Mesenchymal stem cell (in vitro differentiated cells and primary cell): Measurements from ENCODE around the gene CDH4.
"Not testable (repeated sequence)": the region's sequence is repeated elsewhere in the genome, so short reads cannot be mapped to it uniquely, and the experiment has no call there.

ENCODE experiments used
- DNase-seq: peaks from one replicate; pipeline ENCODE4 v3.0.0-alpha.2; 2013
- H2AFZ ChIP-seq: one replicate; pipeline ENCODE4 v1.6.1; 2013; ENCODE audit warnings: low read depth, mild to moderate bottlenecking, control low read depth, inconsistent platforms, low read length, moderate library complexity
- H2AK5ac ChIP-seq: 2 replicates; pipeline ENCODE4 v1.6.1; 2013; ENCODE audit warnings: low read length, moderate library complexity, mild to moderate bottlenecking, inconsistent platforms; ENCODE audit not compliant: severe bottlenecking
- H2BK120ac ChIP-seq: one replicate; pipeline ENCODE4 v1.6.1; 2013; ENCODE audit warnings: low read depth, mild to moderate bottlenecking, inconsistent platforms, low read length, moderate library complexity
- H2BK12ac ChIP-seq, 2 experiments: one replicate each; pipeline ENCODE4 v1.6.1; 2013; ENCODE audit warnings: inconsistent platforms in 2 of 2, low read length in 2 of 2, mild to moderate bottlenecking in 2 of 2, moderate library complexity in 2 of 2, control low read depth in 1 of 2
- H2BK15ac ChIP-seq: one replicate; pipeline ENCODE4 v1.6.1; 2013; ENCODE audit warnings: mild to moderate bottlenecking, low read depth, inconsistent platforms; ENCODE audit not compliant: poor library complexity, severe bottlenecking
- H2BK5ac ChIP-seq: 2 replicates; pipeline ENCODE4 v1.6.1; 2013; ENCODE audit warnings: low read depth, mild to moderate bottlenecking, low read length, control low read depth, inconsistent platforms; ENCODE audit not compliant: poor library complexity, severe bottlenecking
- H3K14ac ChIP-seq, 2 experiments: one replicate each; pipeline ENCODE4 v1.6.1; 2013; ENCODE audit warnings: inconsistent platforms in 2 of 2, low read length in 2 of 2, control low read depth in 1 of 2, mild to moderate bottlenecking in 1 of 2, moderate library complexity in 1 of 2
- H3K18ac ChIP-seq, 2 experiments: one replicate each; pipeline ENCODE4 v1.6.1; 2013; ENCODE audit warnings: inconsistent platforms in 2 of 2, low read length in 2 of 2, control low read depth in 1 of 2, low read depth in 1 of 2, mild to moderate bottlenecking in 1 of 2
- H3K23ac ChIP-seq, 2 experiments: one replicate each; pipeline ENCODE4 v1.6.1; 2013; ENCODE audit warnings: inconsistent platforms in 2 of 2, low read length in 2 of 2, mild to moderate bottlenecking in 2 of 2, moderate library complexity in 2 of 2, control low read depth in 1 of 2
- H3K27ac ChIP-seq: 2 replicates; pipeline ENCODE4 v1.5.1; 2013; ENCODE audit warnings: mild to moderate bottlenecking, moderate library complexity, low read length, control low read depth, inconsistent platforms; ENCODE audit not compliant: poor library complexity, severe bottlenecking
- H3K27me3 ChIP-seq, 2 experiments: 2 replicates each; pipeline versions ENCODE4 v1.6.1 to v1.7.0; 2013; ENCODE audit warnings: low read length in 2 of 2, mild to moderate bottlenecking in 2 of 2, moderate library complexity in 2 of 2, control low read depth in 1 of 2, inconsistent platforms in 1 of 2; ENCODE audit not compliant: control insufficient read depth in 1 of 2, insufficient read depth in 1 of 2
- H3K36me3 ChIP-seq, 2 experiments: 2 replicates each; pipeline versions ENCODE4 v1.6.1 to v1.7.0; 2013; ENCODE audit warnings: low read length in 2 of 2, control low read depth in 1 of 2, inconsistent platforms in 1 of 2, low read depth in 1 of 2, mild to moderate bottlenecking in 1 of 2; ENCODE audit not compliant: insufficient read depth in 2 of 2, control insufficient read depth in 1 of 2
- H3K4ac ChIP-seq, 2 experiments: one replicate each; pipeline ENCODE4 v1.6.1; 2013; ENCODE audit warnings: inconsistent platforms in 2 of 2, low read length in 2 of 2, mild to moderate bottlenecking in 2 of 2, moderate library complexity in 2 of 2, control low read depth in 1 of 2, low read depth in 1 of 2
- H3K4me1 ChIP-seq: 2 replicates; pipeline ENCODE4 v1.6.1; 2013; ENCODE audit warnings: low read depth, low read length, control low read depth; ENCODE audit not compliant: control insufficient read depth, insufficient read depth
- H3K4me2 ChIP-seq: 2 replicates; pipeline ENCODE4 v1.6.1; 2013; ENCODE audit warnings: low read length, mild to moderate bottlenecking, inconsistent platforms; ENCODE audit not compliant: poor library complexity, severe bottlenecking
- H3K4me3 ChIP-seq, 2 experiments: 2 replicates each; pipeline versions ENCODE4 v1.5.1 to v1.7.0; 2013; ENCODE audit warnings: low read length in 2 of 2, mild to moderate bottlenecking in 2 of 2, control low read depth in 1 of 2, low read depth in 1 of 2; ENCODE audit not compliant: insufficient read depth in 1 of 2
- H3K79me1 ChIP-seq: replicated peaks from 2 replicates; pipeline ENCODE4 v1.6.1; 2013; ENCODE audit warnings: mild to moderate bottlenecking, control low read depth, low read length, inconsistent platforms; ENCODE audit not compliant: poor library complexity, severe bottlenecking
- H3K9ac ChIP-seq: 2 replicates; pipeline ENCODE4 v1.7.0; 2013; ENCODE audit warnings: mild to moderate bottlenecking, low read length, moderate library complexity
- H3K9me3 ChIP-seq: 2 replicates; pipeline ENCODE4 v1.7.0; 2013; ENCODE audit warnings: mild to moderate bottlenecking, low read length; ENCODE audit not compliant: control insufficient read depth
- H4K8ac ChIP-seq: one replicate; pipeline ENCODE4 v1.6.1; 2013; ENCODE audit warnings: inconsistent platforms, mild to moderate bottlenecking, low read length, moderate library complexity
- H4K91ac ChIP-seq: one replicate; pipeline ENCODE4 v1.6.1; 2013; ENCODE audit warnings: mild to moderate bottlenecking, low read length, inconsistent platforms
- WGBS: methylation state at CpG from one replicate; pipeline ENCODE4 v1.1.7; 2013; ENCODE audit warnings: mixed read lengths; 5-methylcytosine and 5-hydroxymethylcytosine counted together

CDH4 gene

GRCh38 chr20:61979701-61980635, 727.9 kb downstream of the CDH4 start:
- Histone ChIP-seq H4K91ac (peak overlapping the region; percentile 39), H3K4ac (no peak overlapping the region), H3K9ac (no peak overlapping the region), H2BK12ac (no peak overlapping the region), H3K27ac (no peak overlapping the region), H2BK15ac (no peak overlapping the region), H3K23ac (no peak overlapping the region), H3K36me3 (peaks cover 16 to 55% of the 10 kb centered on the region in 2 experiments), H3K9me3 (no peaks in the 10 kb centered on the region), H2BK5ac (no peak overlapping the region), H3K4me2 (no peak overlapping the region), H2BK120ac (no peak overlapping the region), H3K79me1 (peaks cover 35% of the 10 kb centered on the region), H3K18ac (no peak overlapping the region), H3K4me3 (no peak overlapping the region), H3K4me1 (peaks cover 2% of the 10 kb centered on the region), H3K14ac (no peak overlapping the region), H2AK5ac (no peak overlapping the region), H2AFZ (no peak overlapping the region), H4K8ac (no peak overlapping the region), H3K27me3 (no peaks in the 10 kb centered on the region)
- 97% methylated on average over 65 of the region's 65 CpGs for WGBS
- no peak for DNase-seq

DNA sequence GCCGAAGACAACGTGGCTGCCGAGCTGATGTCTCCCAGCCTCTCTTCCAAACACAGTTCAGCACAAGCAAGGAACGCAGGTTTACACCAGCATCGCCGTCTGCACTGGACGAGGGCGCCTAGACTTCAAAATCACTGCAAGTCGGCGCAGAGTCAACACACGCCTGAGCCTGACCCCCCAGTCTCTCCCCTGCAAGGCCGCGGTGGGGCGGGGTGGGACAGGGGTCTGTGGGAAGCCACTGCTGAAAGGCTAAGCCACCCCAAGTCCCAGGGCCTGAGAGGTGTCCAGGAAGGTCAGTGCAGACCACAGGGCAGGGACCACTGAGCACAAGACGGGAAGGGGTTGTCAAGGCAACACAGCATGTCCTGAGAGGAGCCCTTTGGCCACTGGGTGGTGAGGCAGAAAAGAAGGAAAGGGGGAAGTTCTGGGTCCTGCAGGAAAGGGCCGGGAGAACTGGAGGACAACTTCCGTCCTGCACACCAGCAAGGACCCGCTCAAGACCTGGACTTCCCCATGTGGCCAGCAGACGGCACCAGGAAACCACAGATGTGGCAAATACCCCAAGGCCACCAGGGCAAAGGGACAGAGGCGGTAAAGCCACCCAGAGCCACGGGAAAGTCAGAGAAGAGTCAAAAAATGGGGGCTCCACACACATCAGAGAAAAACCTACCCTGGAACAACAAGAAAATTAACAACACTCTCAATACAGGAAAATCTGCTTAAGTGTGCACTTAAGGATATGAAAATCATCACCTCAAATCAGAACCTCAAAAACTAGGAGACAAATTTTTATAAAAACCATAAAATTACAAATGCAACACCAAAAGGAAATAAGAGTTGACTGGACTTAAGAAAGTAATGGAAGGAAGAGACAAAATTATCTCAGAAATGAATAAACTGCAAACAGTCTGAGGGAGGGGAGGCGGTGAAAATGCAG, 728.9 kb downstream of the CDH4 start:
- H2BK120ac ChIP-seq, result no peak overlapping the region
- no peak overlapping the region for H3K4me2 ChIP-seq
- no peak overlapping the region for H2AK5ac ChIP-seq
- no peak overlapping the region for H2BK12ac ChIP-seq
- peak; percentile 21 for DNase-seq
- H3K14ac ChIP-seq, result no peak overlapping the region
- no peak overlapping the region for H2AFZ ChIP-seq
- no peaks in the 10 kb centered on the region for H3K27me3 ChIP-seq
- H2BK15ac ChIP-seq, result no peak overlapping the region
- no peak overlapping the region for H4K91ac ChIP-seq
- H3K4ac ChIP-seq, result no peak overlapping the region
- peaks cover 38% of the 10 kb centered on the region for H3K79me1 ChIP-seq
- H3K36me3 ChIP-seq, result peaks cover 12 to 60% of the 10 kb centered on the region in 2 experiments
- no peak overlapping the region for H3K9ac ChIP-seq
- H4K8ac ChIP-seq, result no peak overlapping the region
- H3K4me1 ChIP-seq, result peaks cover 2% of the 10 kb centered on the region
- no peaks in the 10 kb centered on the region for H3K9me3 ChIP-seq
- H3K18ac ChIP-seq, result no peak overlapping the region
- 93% methylated on average over 22 of the region's 22 CpGs for WGBS
- H3K27ac ChIP-seq, result no peak overlapping the region
- H2BK5ac ChIP-seq, result no peak overlapping the region
- H3K4me3 ChIP-seq, result no peak overlapping the region
- no peak overlapping the region for H3K23ac ChIP-seq

DNA sequence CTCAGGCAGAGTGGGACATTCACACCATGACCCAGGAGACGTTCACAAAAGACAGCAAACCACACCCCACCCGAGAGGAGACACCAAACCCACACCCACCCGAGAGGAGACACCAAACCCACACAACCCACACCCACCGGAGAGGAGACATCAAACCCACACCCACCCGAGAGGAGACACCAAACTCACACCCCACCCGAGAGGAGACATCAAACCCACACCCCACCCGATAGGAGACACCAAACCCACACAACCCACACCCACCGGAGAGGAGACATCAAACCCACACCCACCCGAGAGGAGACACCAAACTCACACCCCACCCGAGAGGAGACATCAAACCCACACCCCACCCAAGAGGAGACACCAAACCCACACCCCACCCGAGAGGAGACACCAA, 729.6 kb downstream of the CDH4 start:
- not testable (repeated sequence) for H2BK15ac ChIP-seq, H2BK12ac ChIP-seq, H4K8ac ChIP-seq, H3K23ac ChIP-seq, H2AFZ ChIP-seq, H3K18ac ChIP-seq, H2BK5ac ChIP-seq, H3K4ac ChIP-seq, DNase-seq, H4K91ac ChIP-seq, H3K9me3 ChIP-seq, H3K27me3 ChIP-seq, H3K27ac ChIP-seq, H3K9ac ChIP-seq, H2BK120ac ChIP-seq, H3K4me2 ChIP-seq, H2AK5ac ChIP-seq, H3K14ac ChIP-seq, H3K4me3 ChIP-seq, H3K4me1 ChIP-seq
- Histone ChIP-seq H3K36me3 (peaks cover 13 to 54% of the 10 kb centered on the region in 2 experiments), H3K79me1 (peaks cover 36% of the 10 kb centered on the region)
- WGBS, result 76% methylated on average over 9 of the region's 11 CpGs
